Panc1 (cell line): ENCODE results near the gene DAND5. TPM values are rescaled to one million over a fixed set of nuclear protein-coding genes. Genes with fewer than 3 reads are reported as not detected.
A peak's percentile ranks its signal among the peaks of the same experiment; 100 is the strongest.

Experiments used
- ATAC-seq: fragments of 200-7000 bp; cut with Tn5 transposase; 2 replicates; pipeline ENCODE4 v1.9.1; 2020; ENCODE audit warnings: mild to moderate bottlenecking, moderate library complexity
- BruUV-seq: library from RNA; stranded (reverse); fragments of 400-500 nt; replicated peaks from 2 replicates; lab custom pipeline; 2021; lab: Mats Ljungman, UMichigan
- CTCF ChIA-PET: fragments of 300-600 bp; sonication (Branson Sonifier 250); formaldehyde crosslinking; loops from one replicate; lab custom pipeline; 2022; ENCODE audit warnings: antibody characterized with exemption; lab: Charles Lee
- POLR2A ChIA-PET: fragments of 300-600 bp; sonication (Branson Sonifier 250); formaldehyde crosslinking; loops from one replicate; lab custom pipeline; 2022; ENCODE audit warnings: antibody characterized with exemption; lab: Charles Lee
- DNase-seq: peaks from one replicate; pipeline ENCODE4 v3.0.0-alpha.2; 2010; ENCODE audit warnings: low read depth, low spot score
- H3K27ac ChIP-seq: 2 replicates; pipeline ENCODE4 v1.5.1; 2011; ENCODE audit warnings: mild to moderate bottlenecking, low read length, inconsistent platforms
- H3K27me3 ChIP-seq: fragments of 200-500 bp; sonication (Bioruptor generic); 2 replicates; pipeline ENCODE4 v1.6.0; 2014; ENCODE audit warnings: low read length, inconsistent platforms; ENCODE audit not compliant: control insufficient read depth, insufficient read depth
- H3K36me3 ChIP-seq: fragments of 200-500 bp; sonication (Bioruptor generic); 2 replicates; pipeline ENCODE4 v1.5.1; 2014; ENCODE audit warnings: inconsistent platforms, mild to moderate bottlenecking, low read length, moderate library complexity; ENCODE audit not compliant: control insufficient read depth, insufficient read depth
- H3K4me1 ChIP-seq: 2 replicates; pipeline ENCODE4 v1.5.1; 2011; ENCODE audit warnings: inconsistent platforms, mild to moderate bottlenecking, low read length, moderate library complexity; ENCODE audit not compliant: control insufficient read depth, insufficient read depth
- H3K4me3 ChIP-seq, 2 experiments: 2 replicates each; pipeline ENCODE4 v1.5.1; 2011 to 2012; ENCODE audit warnings: low read depth in 2 of 2, low read length in 2 of 2, mild to moderate bottlenecking in 2 of 2, inconsistent platforms in 1 of 2, moderate library complexity in 1 of 2
- H3K9me3 ChIP-seq: fragments of 200-500 bp; sonication (Bioruptor generic); 2 replicates; pipeline ENCODE4 v1.5.1; 2014; ENCODE audit warnings: low read depth, mild to moderate bottlenecking, inconsistent platforms, low read length, moderate library complexity; ENCODE audit not compliant: control insufficient read depth, insufficient read depth
- CTCF ChIP-seq: fragments of 450-650 bp; IDR thresholded peaks from 2 replicates; pipeline ENCODE4 v1.5.1; 2017; ENCODE audit warnings: mild to moderate bottlenecking
- POLR2AphosphoS5 ChIP-seq: IDR thresholded peaks from 2 replicates; pipeline ENCODE4 v1.6.1; 2012; ENCODE audit warnings: mild to moderate bottlenecking, low read depth, low read length, moderate library complexity
- REST ChIP-seq, 2 experiments: IDR thresholded peaks; 2 replicates each; pipeline ENCODE4 v1.6.1; 2011 to 2012; ENCODE audit warnings: low read depth in 2 of 2, control low read depth in 1 of 2, low read length in 1 of 2, mild to moderate bottlenecking in 1 of 2, moderate library complexity in 1 of 2; ENCODE audit not compliant: insufficient read depth in 1 of 2
- SIN3A ChIP-seq: IDR thresholded peaks from 2 replicates; pipeline ENCODE4 v1.6.1; 2012; ENCODE audit warnings: low read depth, mild to moderate bottlenecking, low read length, moderate library complexity, borderline replicate concordance; ENCODE audit not compliant: insufficient read depth
- TCF7L2 ChIP-seq: IDR thresholded peaks from 2 replicates; pipeline ENCODE4 v1.6.1; 2011; ENCODE audit warnings: mild to moderate bottlenecking, low read depth, low read length, inconsistent platforms
- in situ Hi-C: cut with HindIII; loops from 2 replicates; pipeline ENCODE4 v1.10.0; 2016; ENCODE audit warnings: low sequenced_read_pairs, low pct_unique_long_range_greater_than_20kb
- intact Hi-C: fragments of 100-400 bp; cut with micrococcal nuclease; formaldehyde crosslinking; loops from one replicate; pipeline ENCODE4 v1.10.0; 2022; ENCODE audit not compliant: unreplicated experiment
- total RNA-seq: library from RNA; stranded (reverse); gene quantifications from one replicate; pipeline ENCODE4 v1.2.1, GENCODE V29; 2021; ENCODE audit not compliant: unreplicated experiment

DAND5 gene
- total RNA-seq, 1 experiment from 2014 or later = 0.54 TPM

- BruUV-seq = no TSS peak
- ChIA-PET CTCF (no interaction called here), POLR2A (no interaction called here)
- Histone ChIP-seq H3K4me3 (peak overlapping the region; percentile 49 to 58), H3K27ac (peak overlapping the region; percentile 83), H3K27me3 (no peaks in the 10 kb centered on the region), H3K36me3 (no peaks in the 10 kb centered on the region), H3K4me1 (peaks cover 22% of the 10 kb centered on the region), H3K9me3 (no peaks in the 10 kb centered on the region)
- ATAC-seq (peak; percentile 6; the same call in 1 of the 2 replicates), DNase-seq (no peak)
- intact Hi-C loops (no loop called here), in situ Hi-C loops (no loop called here)
- TF ChIP-seq CTCF = no peak
- no peak for TF ChIP-seq POLR2AphosphoS5
- no peak for TF ChIP-seq TCF7L2
- no peak for TF ChIP-seq SIN3A
- no peak for TF ChIP-seq REST (IDR thresholded peaks at IDR 0.05; ENCODE audit: insufficient read depth in 1 of 2, low read depth in 2 of 2, low read length in 1 of 2)
Observed at GRCh38 chr19:12997179-12997966, 28.0 kb downstream of the DAND5 start.

- POLR2A ChIA-PET = no interaction called here
- intact Hi-C loops = no loop called here
- Histone ChIP-seq H3K4me3 (no peak overlapping the region), H3K36me3 (no peaks in the 10 kb centered on the region), H3K27me3 (no peaks in the 10 kb centered on the region), H3K27ac (peak overlapping the region; percentile 83), H3K9me3 (no peaks in the 10 kb centered on the region), H3K4me1 (peaks cover 22% of the 10 kb centered on the region)
- DNase-seq = no peak
- no peak for TF ChIP-seq TCF7L2
- no peak for TF ChIP-seq POLR2AphosphoS5
- TF ChIP-seq CTCF = no peak
- no peak for TF ChIP-seq SIN3A
- TF ChIP-seq REST (IDR thresholded peaks at IDR 0.05; ENCODE audit: insufficient read depth in 1 of 2, low read depth in 2 of 2, low read length in 1 of 2) = no peak
- BruUV-seq = TSS peak; percentile 83
- ATAC-seq = no peak
- in situ Hi-C loops = no loop called here
- CTCF ChIA-PET = no interaction called here
Observed at GRCh38 chr19:12997967-12998940, 28.9 kb downstream of the DAND5 start.
